IMR-90 (cell line): ENCODE results near the gene DBT. TPM values are rescaled to one million over a fixed set of nuclear protein-coding genes. Genes with fewer than 3 reads are reported as not detected.

Experiments
- ATAC-seq: fragments of 200-7000 bp; cut with Tn5 transposase; 2 replicates; pipeline ENCODE4 v1.9.1; 2020; ENCODE audit warnings: low read depth, mild to moderate bottlenecking, moderate library complexity
- BruUV-seq: library from RNA; stranded (reverse); fragments of 400-500 nt; replicated peaks from 2 replicates; lab custom pipeline; 2021; lab: Mats Ljungman, UMichigan
- CTCF ChIA-PET: fragments of 300-600 bp; formaldehyde crosslinking; extraction: SDS; loops from one replicate; lab custom pipeline; 2021; ENCODE audit warnings: antibody characterized with exemption; lab: Yijun Ruan, JAX
- POLR2A ChIA-PET: fragments of 300-600 bp; sonication (Branson Sonifier 250); formaldehyde crosslinking; loops from one replicate; lab custom pipeline; 2022; ENCODE audit warnings: antibody characterized with exemption; ENCODE audit not compliant: unreplicated experiment; lab: Charles Lee
- DNase-seq: peaks from one replicate; pipeline ENCODE4 v3.0.0; 2013
- H2AFZ ChIP-seq: replicated peaks from 2 replicates; pipeline ENCODE3; 2013; ENCODE audit warnings: low read length, mild to moderate bottlenecking; ENCODE audit not compliant: poor library complexity
- H2AK5ac ChIP-seq: 2 replicates; pipeline ENCODE4 v1.6.1; 2013; ENCODE audit warnings: low read depth, low read length, inconsistent platforms
- H2AK9ac ChIP-seq: replicated peaks from 2 replicates; pipeline ENCODE3; 2013; ENCODE audit warnings: mild to moderate bottlenecking, low read depth, low read length, moderate library complexity; ENCODE audit not compliant: poor library complexity
- H2BK120ac ChIP-seq: 2 replicates; pipeline ENCODE4 v1.6.1; 2013; ENCODE audit warnings: low read depth, low read length, inconsistent platforms
- H2BK15ac ChIP-seq: 3 replicates; pipeline ENCODE4 v1.6.1; 2013; ENCODE audit warnings: low read depth, low read length, inconsistent platforms
- H2BK20ac ChIP-seq: 2 replicates; pipeline ENCODE4 v1.6.1; 2013; ENCODE audit warnings: low read depth, mild to moderate bottlenecking, inconsistent platforms, low read length, moderate library complexity
- H2BK5ac ChIP-seq: 2 replicates; pipeline ENCODE4 v1.6.1; 2013; ENCODE audit warnings: mild to moderate bottlenecking, low read depth, low read length, inconsistent platforms; ENCODE audit not compliant: poor library complexity, severe bottlenecking
- H3K14ac ChIP-seq: replicated peaks from 2 replicates; pipeline ENCODE4 v1.6.1; 2013; ENCODE audit warnings: low read depth, low read length, inconsistent platforms
- H3K18ac ChIP-seq: 2 replicates; pipeline ENCODE4 v1.6.1; 2013; ENCODE audit warnings: low read depth, low read length, control low read depth
- H3K23ac ChIP-seq: 2 replicates; pipeline ENCODE4 v1.6.1; 2013; ENCODE audit warnings: low read depth, low read length, inconsistent platforms
- H3K27ac ChIP-seq: 2 replicates; pipeline ENCODE4 v1.5.1; 2013; ENCODE audit warnings: mild to moderate bottlenecking, control low read depth, low read length; ENCODE audit not compliant: insufficient read depth
- H3K27me3 ChIP-seq: 2 replicates; pipeline ENCODE4 v1.6.1; 2013; ENCODE audit warnings: low read length; ENCODE audit not compliant: control insufficient read depth, insufficient read depth
- H3K36me3 ChIP-seq: 2 replicates; pipeline ENCODE4 v1.6.1; 2013; ENCODE audit warnings: low read length, mixed read lengths; ENCODE audit not compliant: control insufficient read depth, insufficient read depth
- H3K4ac ChIP-seq: 2 replicates; pipeline ENCODE4 v1.6.1; 2013; ENCODE audit warnings: low read depth, low read length, inconsistent platforms
- H3K4me1 ChIP-seq: 2 replicates; pipeline ENCODE4 v1.6.1; 2013; ENCODE audit warnings: low read length, mixed read lengths; ENCODE audit not compliant: control insufficient read depth, insufficient read depth
- H3K4me2 ChIP-seq: 2 replicates; pipeline ENCODE4 v1.6.1; 2013; ENCODE audit warnings: low read depth, mild to moderate bottlenecking, control low read depth, low read length, moderate library complexity
- H3K4me3 ChIP-seq: 2 replicates; pipeline ENCODE4 v1.5.1; 2013; ENCODE audit warnings: low read depth, mild to moderate bottlenecking, control low read depth, low read length, moderate library complexity; ENCODE audit not compliant: insufficient read depth
- H3K56ac ChIP-seq: 2 replicates; pipeline ENCODE4 v1.6.1; 2013; ENCODE audit warnings: low read length, inconsistent platforms; ENCODE audit not compliant: insufficient read depth; ENCODE audit errors: extremely low read depth
- H3K79me1 ChIP-seq, 2 experiments: 2 replicates each; pipeline ENCODE4 v1.6.1; 2013; ENCODE audit warnings: low read length in 2 of 2, inconsistent platforms in 1 of 2, low read depth in 1 of 2
- H3K9ac ChIP-seq: 2 replicates; pipeline ENCODE4 v1.6.1; 2013; ENCODE audit warnings: low read depth, low read length, control low read depth
- H3K9me1 ChIP-seq: 2 replicates; pipeline ENCODE4 v1.6.1; 2013; ENCODE audit warnings: low read length, inconsistent platforms; ENCODE audit not compliant: insufficient read depth
- H3K9me3 ChIP-seq: 2 replicates; pipeline ENCODE4 v1.6.1; 2013; ENCODE audit warnings: low read length; ENCODE audit not compliant: control insufficient read depth, insufficient read depth
- H4K20me1 ChIP-seq: 2 replicates; pipeline ENCODE4 v1.6.1; 2013; ENCODE audit warnings: low read length, inconsistent platforms; ENCODE audit not compliant: insufficient read depth
- H4K5ac ChIP-seq: 2 replicates; pipeline ENCODE4 v1.6.1; 2013; ENCODE audit warnings: mild to moderate bottlenecking, low read depth, low read length, control low read depth
- H4K8ac ChIP-seq, 2 experiments: 2 replicates each; pipeline ENCODE4 v1.6.1; 2013; ENCODE audit warnings: low read depth in 2 of 2, low read length in 2 of 2, control low read depth in 1 of 2, inconsistent platforms in 1 of 2
- H4K91ac ChIP-seq: 2 replicates; pipeline ENCODE4 v1.6.1; 2013; ENCODE audit warnings: low read depth, low read length, inconsistent platforms; ENCODE audit not compliant: insufficient read depth
- BHLHE40 ChIP-seq: fragments of 150-350 bp; IDR thresholded peaks from 2 replicates; pipeline ENCODE4 v1.6.1; 2016; ENCODE audit warnings: mild to moderate bottlenecking, low read depth, low read length
- CHD1 ChIP-seq: IDR thresholded peaks from 2 replicates; pipeline ENCODE4 v1.6.1; 2012; ENCODE audit warnings: low read depth, low read length, improper control_type of control experiment
- CTCF ChIP-seq: conservative IDR thresholded peaks from 2 replicates; pipeline ENCODE4 v1.5.1; 2012; ENCODE audit warnings: mild to moderate bottlenecking, low read depth, low read length, improper control_type of control experiment
- MXI1 ChIP-seq: IDR thresholded peaks from 2 replicates; pipeline ENCODE4 v1.6.1; 2012; ENCODE audit warnings: low read depth, mild to moderate bottlenecking, low read length, moderate library complexity, borderline replicate concordance
- NFE2L2 ChIP-seq: fragments of 150-350 bp; IDR thresholded peaks from 2 replicates; pipeline ENCODE4 v1.6.1; 2016; ENCODE audit warnings: low read depth, mild to moderate bottlenecking, low read length
- RFX5 ChIP-seq: IDR thresholded peaks from 2 replicates; pipeline ENCODE4 v1.8.0; 2012; ENCODE audit warnings: low read depth, mild to moderate bottlenecking, low read length, moderate library complexity
- WGBS, 2 experiments: methylation state at CpG; one replicate each; pipeline versions ENCODE4 v1.1.5 to v1.1.7; 2013; ENCODE audit warnings: missing lambda C conversion rate in 2 of 2; ENCODE audit not compliant: insufficient read length in 1 of 2; ENCODE audit errors: extremely low coverage in 2 of 2; 5-methylcytosine and 5-hydroxymethylcytosine counted together
- dilution Hi-C: fragments of 300-500 bp; cut with HindIII; formaldehyde crosslinking; loops from one replicate; pipeline ENCODE4 v1.14.3; 2018; ENCODE audit warnings: low sequenced_read_pairs; ENCODE audit not compliant: unreplicated experiment
- in situ Hi-C: fragments of 300-500 bp; cut with MboI; formaldehyde crosslinking; loops from 3 replicates; pipeline ENCODE4 v1.14.3; 2019; ENCODE audit warnings: low sequenced_read_pairs, inconsistent platforms, mixed read lengths
- intact Hi-C: fragments of 100-400 bp; cut with micrococcal nuclease; formaldehyde crosslinking; loops from 2 replicates; pipeline ENCODE4 v1.10.0; 2022
- polyA plus RNA-seq, 3 experiments: library from polyadenylated mRNA; depleted of rRNA; stranded (reverse); fragments of >200 nt; gene quantifications; 2 replicates each; pipeline ENCODE4 v1.2.3, GENCODE V29; 2012; ENCODE audit warnings: low replicate concordance in 1 of 3
- total RNA-seq: library from RNA; depleted of rRNA; stranded (reverse); fragments of >200 nt; gene quantifications from 2 replicates; pipeline ENCODE4 v1.2.3, GENCODE V29; 2012
- TF ChIP-seq, protein P1 (sequence below): fragments of 150-350 bp; IDR thresholded peaks from 2 replicates; pipeline ENCODE4 v1.6.1; 2017; ENCODE audit warnings: mild to moderate bottlenecking, antibody characterized with exemption, low read length, low read depth

Gene DBT
- total and polyA plus RNA-seq, 2 of the 4 experiments (the other 2 are of a cell fraction), result 3.4 to 3.8 TPM

DNA sequence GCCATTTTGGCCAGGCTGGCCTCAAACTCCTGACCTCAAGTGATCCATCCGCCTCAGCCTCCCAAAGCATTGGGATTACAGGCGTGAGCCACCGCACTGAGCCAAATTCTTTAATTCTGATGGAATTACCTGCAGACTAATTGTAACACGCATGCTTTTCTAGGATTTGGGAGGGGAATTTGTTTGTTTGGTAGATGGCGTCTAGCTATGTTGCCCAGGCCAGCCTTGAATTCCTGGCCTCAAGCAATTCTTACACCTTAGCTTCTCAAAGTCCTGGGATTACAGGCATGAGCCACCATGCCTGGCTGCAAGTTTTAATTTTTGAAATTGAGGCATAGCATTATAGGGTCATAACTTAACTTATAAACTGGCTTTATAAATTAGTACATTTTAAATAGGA, 35.0 kb upstream of the DBT start:
- Histone ChIP-seq H2BK120ac (no peak overlapping the region), H4K91ac (no peak overlapping the region), H3K4me2 (no peak overlapping the region), H4K8ac (no peak overlapping the region), H2BK20ac (no peak overlapping the region), H3K56ac (no peak overlapping the region), H3K36me3 (peaks cover 38% of the 10 kb centered on the region), H4K5ac (no peak overlapping the region), H3K4me3 (no peak overlapping the region), H4K20me1 (no peaks in the 10 kb centered on the region), H2BK5ac (no peak overlapping the region), H3K14ac (no peak overlapping the region), H3K79me1 (peaks cover 10 to 11% of the 10 kb centered on the region in 2 experiments), H3K27ac (no peak overlapping the region), H3K9ac (no peak overlapping the region), H3K27me3 (no peaks in the 10 kb centered on the region), H2AK9ac (no peak overlapping the region), H3K9me1 (no peaks in the 10 kb centered on the region), H3K23ac (no peak overlapping the region), H3K18ac (no peak overlapping the region), H3K4ac (no peak overlapping the region), H3K4me1 (no peaks in the 10 kb centered on the region), H2AFZ (no peak overlapping the region), H3K9me3 (no peaks in the 10 kb centered on the region), H2BK15ac (no peak overlapping the region), H2AK5ac (no peak overlapping the region)
- ATAC-seq (no peak), DNase-seq (no peak)
- POLR2A ChIA-PET, result no interaction called here
- BruUV-seq, result no TSS peak
- TF ChIP-seq BHLHE40, result no peak
- TF ChIP-seq CTCF, result no peak
- no peak for TF ChIP-seq NFE2L2
- no peak for TF ChIP-seq MXI1
- TF ChIP-seq RFX5, result no peak
- TF ChIP-seq CHD1, result no peak
- TF ChIP-seq, protein P1, sequence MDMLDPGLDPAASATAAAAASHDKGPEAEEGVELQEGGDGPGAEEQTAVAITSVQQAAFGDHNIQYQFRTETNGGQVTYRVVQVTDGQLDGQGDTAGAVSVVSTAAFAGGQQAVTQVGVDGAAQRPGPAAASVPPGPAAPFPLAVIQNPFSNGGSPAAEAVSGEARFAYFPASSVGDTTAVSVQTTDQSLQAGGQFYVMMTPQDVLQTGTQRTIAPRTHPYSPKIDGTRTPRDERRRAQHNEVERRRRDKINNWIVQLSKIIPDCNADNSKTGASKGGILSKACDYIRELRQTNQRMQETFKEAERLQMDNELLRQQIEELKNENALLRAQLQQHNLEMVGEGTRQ, result no peak
- intact Hi-C loops, result loop anchor here (5.0 kb wide), 1 partner anchor 583 kb away; no protein-coding TSS in a partner anchor
- in situ Hi-C loops, result no loop called here
- WGBS, 2 experiments, result 80% methylated on average over 1 of the region's 5 CpGs; no CpG with 5 or more reads in 1 of the 2 experiments
- CTCF ChIA-PET, result no interaction called here
- dilution Hi-C loops, result no loop called here
